Left ventricle myocardium inferior (tissue), 1 donor: ENCODE data around the gene GAB1. TPM values are rescaled to one million over a fixed set of nuclear protein-coding genes. Genes with fewer than 3 reads are reported as not detected.

ENCODE experiments used
- DNase-seq: peaks from one replicate; pipeline ENCODE4 v3.0.0-alpha.2; 2020
- H3K27ac ChIP-seq: fragments of 200-600 bp; replicated peaks from 2 replicates; pipeline ENCODE4 v1.8.0; 2021
- H3K27me3 ChIP-seq: fragments of 200-600 bp; 2 replicates; pipeline ENCODE4 v1.8.0; 2021; ENCODE audit warnings: low read depth
- H3K36me3 ChIP-seq: fragments of 200-600 bp; 2 replicates; pipeline ENCODE4 v1.8.0; 2021
- H3K4me1 ChIP-seq: fragments of 200-600 bp; 2 replicates; pipeline ENCODE4 v1.8.0; 2021
- H3K4me3 ChIP-seq: fragments of 200-600 bp; 2 replicates; pipeline ENCODE4 v1.8.0; 2021; ENCODE audit warnings: mild to moderate bottlenecking, moderate library complexity
- H3K9me3 ChIP-seq: fragments of 200-600 bp; replicated peaks from 2 replicates; pipeline ENCODE4 v1.8.0; 2021
- intact Hi-C: fragments of 100-400 bp; cut with micrococcal nuclease; formaldehyde crosslinking; loops from one replicate; pipeline ENCODE4 v1.11.0; 2022
- total RNA-seq: library from RNA; stranded (reverse); fragmentation: NEBNext Ultra II Directional; extraction: Animal tissue kit (Norgen Biotek cat#: 25700); gene quantifications from one replicate; pipeline ENCODE4 v1.2.1, GENCODE V29; 2021
- TF ChIP-seq, protein P1 (sequence below): fragments of 200-600 bp; IDR thresholded peaks from 2 replicates; pipeline ENCODE4 v1.8.0; 2021; ENCODE audit warnings: antibody characterized with exemption, mild to moderate bottlenecking, borderline replicate concordance
- donor health status: DM: no; HTN: yes; CAD: no; lungs with severe emphysema.

GAB1 gene
- total RNA-seq, 1 donor from 2014 or later: 87.1 TPM

DNA sequence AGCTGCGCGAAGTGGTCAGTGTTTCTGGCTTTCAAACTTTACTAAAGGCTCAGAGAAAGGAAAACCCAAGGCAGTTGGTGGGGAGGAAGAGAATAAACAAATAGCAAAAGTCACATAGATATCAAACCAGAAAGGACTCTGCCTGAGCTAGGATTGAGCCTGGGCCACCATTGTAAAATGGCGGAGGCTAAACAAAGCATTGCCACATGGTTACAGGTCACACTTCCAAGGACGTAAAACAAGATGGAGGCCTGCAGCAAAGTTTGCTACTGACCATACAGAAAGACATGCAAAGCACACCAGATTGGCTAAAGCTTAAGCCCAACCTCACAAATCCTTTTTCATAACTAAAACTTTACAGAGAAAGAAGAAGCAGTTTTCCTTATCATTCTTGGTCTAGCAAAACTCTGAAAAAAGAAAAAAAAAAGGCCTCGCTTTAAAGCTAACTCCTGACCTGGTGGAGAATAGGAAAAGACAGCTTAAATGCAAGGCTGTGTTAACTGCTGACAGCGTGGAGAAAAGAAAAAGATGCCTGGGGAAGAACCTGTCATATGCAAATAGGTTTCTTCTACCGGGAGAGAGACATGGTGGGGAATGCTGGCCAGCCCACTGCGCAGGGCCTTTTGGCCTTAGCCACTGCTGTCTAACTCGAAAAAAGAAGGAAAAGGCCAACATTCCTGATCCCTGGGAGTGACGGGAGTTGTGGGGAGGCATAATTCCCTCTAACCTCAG lies 95.0 kb downstream of the GAB1 start:
- DNase-seq: no peak
- Histone ChIP-seq H3K9me3 (peaks cover 24% of the 10 kb centered on the region), H3K27ac (no peak overlapping the region), H3K4me3 (no peak overlapping the region), H3K27me3 (no peaks in the 10 kb centered on the region), H3K4me1 (peaks cover 29% of the 10 kb centered on the region), H3K36me3 (peaks cover 42% of the 10 kb centered on the region)
- TF ChIP-seq, protein P1, sequence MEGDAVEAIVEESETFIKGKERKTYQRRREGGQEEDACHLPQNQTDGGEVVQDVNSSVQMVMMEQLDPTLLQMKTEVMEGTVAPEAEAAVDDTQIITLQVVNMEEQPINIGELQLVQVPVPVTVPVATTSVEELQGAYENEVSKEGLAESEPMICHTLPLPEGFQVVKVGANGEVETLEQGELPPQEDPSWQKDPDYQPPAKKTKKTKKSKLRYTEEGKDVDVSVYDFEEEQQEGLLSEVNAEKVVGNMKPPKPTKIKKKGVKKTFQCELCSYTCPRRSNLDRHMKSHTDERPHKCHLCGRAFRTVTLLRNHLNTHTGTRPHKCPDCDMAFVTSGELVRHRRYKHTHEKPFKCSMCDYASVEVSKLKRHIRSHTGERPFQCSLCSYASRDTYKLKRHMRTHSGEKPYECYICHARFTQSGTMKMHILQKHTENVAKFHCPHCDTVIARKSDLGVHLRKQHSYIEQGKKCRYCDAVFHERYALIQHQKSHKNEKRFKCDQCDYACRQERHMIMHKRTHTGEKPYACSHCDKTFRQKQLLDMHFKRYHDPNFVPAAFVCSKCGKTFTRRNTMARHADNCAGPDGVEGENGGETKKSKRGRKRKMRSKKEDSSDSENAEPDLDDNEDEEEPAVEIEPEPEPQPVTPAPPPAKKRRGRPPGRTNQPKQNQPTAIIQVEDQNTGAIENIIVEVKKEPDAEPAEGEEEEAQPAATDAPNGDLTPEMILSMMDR: no peak
- intact Hi-C loops: no loop called here

GRCh38 chr4:143432258-143432591 lies 95.5 kb downstream of the GAB1 start:
- Histone ChIP-seq H3K4me3 (no peak overlapping the region), H3K27ac (no peak overlapping the region), H3K9me3 (peaks cover 24% of the 10 kb centered on the region), H3K4me1 (peaks cover 23% of the 10 kb centered on the region), H3K36me3 (peaks cover 42% of the 10 kb centered on the region), H3K27me3 (no peaks in the 10 kb centered on the region)
- TF ChIP-seq, protein P1: no peak
- intact Hi-C loops: no loop called here
- no peak for DNase-seq

DNA sequence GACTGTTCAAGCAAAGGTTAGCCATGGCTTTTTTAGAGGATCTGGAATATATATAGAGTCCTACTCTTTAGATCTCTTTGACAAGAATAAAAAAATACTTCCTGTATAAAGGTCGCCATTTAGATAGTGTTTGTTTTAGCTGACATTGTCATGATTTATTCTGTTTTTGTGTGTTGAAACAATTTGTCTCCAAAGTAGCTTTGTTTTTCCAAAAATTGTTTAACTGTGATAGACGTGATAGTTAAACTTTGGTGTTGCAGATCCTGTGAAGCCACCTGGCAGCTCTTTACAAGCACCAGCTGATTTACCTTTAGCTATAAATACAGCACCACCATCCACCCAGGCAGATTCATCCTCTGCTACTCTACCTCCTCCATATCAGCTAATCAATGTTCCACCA lies 96.6 kb downstream of the GAB1 start:
- TF ChIP-seq, protein P1: no peak
- H3K4me1 ChIP-seq: peaks cover 13% of the 10 kb centered on the region
- H3K36me3 ChIP-seq: peaks cover 49% of the 10 kb centered on the region
- H3K4me3 ChIP-seq: no peak overlapping the region
- DNase-seq: no peak
- no peaks in the 10 kb centered on the region for H3K27me3 ChIP-seq
- peaks cover 24% of the 10 kb centered on the region for H3K9me3 ChIP-seq
- no peak overlapping the region for H3K27ac ChIP-seq
- intact Hi-C loops: no loop called here

DNA sequence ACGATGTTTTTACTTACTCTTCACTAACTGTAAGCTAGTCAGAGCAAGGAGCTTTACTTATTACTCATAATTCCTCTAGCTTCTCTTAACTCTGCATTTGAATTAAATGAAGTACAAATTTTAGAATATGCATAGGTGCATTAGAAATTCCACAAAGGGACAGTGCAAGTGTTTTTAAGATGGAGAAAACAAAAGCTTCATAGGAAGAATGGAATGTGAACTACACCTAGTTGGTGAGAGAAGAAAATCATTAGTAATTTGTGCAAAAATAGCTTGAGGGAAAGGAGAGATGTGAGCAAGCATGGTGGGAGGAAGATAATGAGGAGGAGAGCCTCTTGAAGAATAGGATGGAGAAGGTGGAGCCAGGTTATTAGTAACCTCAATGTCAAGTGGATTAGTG lies 99.3 kb downstream of the GAB1 start:
- Histone ChIP-seq H3K9me3 (peaks cover 5% of the 10 kb centered on the region), H3K27me3 (no peaks in the 10 kb centered on the region), H3K4me1 (peaks cover 34% of the 10 kb centered on the region), H3K4me3 (no peak overlapping the region), H3K27ac (no peak overlapping the region), H3K36me3 (peaks cover 56% of the 10 kb centered on the region)
- no peak for DNase-seq
- intact Hi-C loops: no loop called here
- TF ChIP-seq, protein P1: no peak

- TF ChIP-seq, protein P1: no peak
- Histone ChIP-seq H3K27ac (no peak overlapping the region), H3K27me3 (no peaks in the 10 kb centered on the region), H3K4me3 (no peak overlapping the region), H3K4me1 (peaks cover 44% of the 10 kb centered on the region), H3K36me3 (peaks cover 56% of the 10 kb centered on the region), H3K9me3 (no peaks in the 10 kb centered on the region)
- no peak for DNase-seq
- intact Hi-C loops: no loop called here
These were observed 100.8 kb downstream of the GAB1 start for GRCh38 chr4:143437476-143437875.
